ENCODE measurements around the gene RASSF5.

GRCh38 chr1:206569556-206569955 is 62.2 kb downstream of the RASSF5 start:
- no peak for TF ChIP-seq CTCF (IDR thresholded peaks at IDR 0.05; ENCODE audit: poor library complexity, severe bottlenecking)
- no peak for TF ChIP-seq EZH2 (IDR thresholded peaks at IDR 0.05; ENCODE audit: borderline replicate concordance, insufficient read depth, low read length, poor library complexity, severe bottlenecking)
- no peak for TF ChIP-seq SMC3 (conservative IDR thresholded peaks at IDR 0.05; ENCODE audit: poor library complexity)
- no peak for TF ChIP-seq EP300 (conservative IDR thresholded peaks at IDR 0.05; ENCODE audit: poor library complexity, severe bottlenecking)
- TF ChIP-seq POLR2AphosphoS5 (IDR thresholded peaks at IDR 0.05): no peak

Data from neural cell (in vitro differentiated cells).